Fibroblast of skin of right quadriceps (primary cell): ENCODE data around the gene HPCAL1.

Experiments
- DNase-seq: peaks from one replicate; pipeline ENCODE4 v3.0.0-alpha.2; 2013

Gene HPCAL1

GRCh38 chr2:10338270-10339188 lies 35.8 kb downstream of the HPCAL1 start:
- no peak for DNase-seq

GRCh38 chr2:10339647-10340592 lies 37.2 kb downstream of the HPCAL1 start:
- DNase-seq: no peak

DNA sequence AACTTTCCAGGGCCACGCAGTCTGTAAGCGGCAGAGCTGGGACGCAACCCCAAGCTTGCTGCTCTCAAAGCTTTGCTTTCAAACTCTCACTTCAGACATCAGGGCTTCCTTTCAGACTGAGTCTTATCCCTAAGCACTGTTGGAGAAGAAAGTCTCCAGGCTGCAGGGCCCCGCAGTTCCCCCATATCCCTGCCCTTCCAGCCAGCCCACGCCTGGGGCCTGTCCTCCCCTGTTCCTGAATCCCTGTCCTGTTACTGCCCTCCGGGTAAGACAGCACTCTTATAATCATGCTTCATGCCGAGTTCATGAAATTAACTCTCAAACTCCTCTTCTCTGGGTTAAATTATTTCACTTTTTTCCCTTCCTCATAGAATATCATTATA lies 37.9 kb downstream of the HPCAL1 start:
- DNase-seq: no peak

DNA sequence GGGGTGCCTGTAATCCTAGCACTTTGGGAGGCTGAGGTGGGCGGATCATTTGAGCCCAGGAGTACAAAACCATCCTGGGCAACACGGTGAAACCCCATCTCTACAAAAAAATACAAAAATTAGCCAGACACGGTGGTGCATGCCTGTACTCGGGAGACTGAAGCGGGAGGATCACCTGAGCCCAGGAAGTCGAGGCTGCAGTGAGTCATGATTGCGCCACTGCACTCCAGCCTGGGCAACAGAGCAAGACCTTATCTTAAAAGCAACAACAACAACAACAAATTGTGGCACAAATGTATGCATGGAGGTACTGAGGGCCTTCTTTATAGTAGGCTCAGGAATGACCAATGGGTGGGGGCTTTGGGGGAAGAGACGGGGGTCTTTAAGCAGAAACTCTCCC lies 38.5 kb downstream of the HPCAL1 start:
- DNase-seq: no peak

GRCh38 chr2:10342245-10342951 lies 39.7 kb downstream of the HPCAL1 start:
- no peak for DNase-seq

GRCh38 chr2:10343191-10343590 lies 40.5 kb downstream of the HPCAL1 start:
- no peak for DNase-seq

GRCh38 chr2:10343658-10344057 lies 41.0 kb downstream of the HPCAL1 start:
- no peak for DNase-seq

- peak; percentile 21 for DNase-seq
Observed at GRCh38 chr2:10344105-10345066, 41.7 kb downstream of the HPCAL1 start.

DNA sequence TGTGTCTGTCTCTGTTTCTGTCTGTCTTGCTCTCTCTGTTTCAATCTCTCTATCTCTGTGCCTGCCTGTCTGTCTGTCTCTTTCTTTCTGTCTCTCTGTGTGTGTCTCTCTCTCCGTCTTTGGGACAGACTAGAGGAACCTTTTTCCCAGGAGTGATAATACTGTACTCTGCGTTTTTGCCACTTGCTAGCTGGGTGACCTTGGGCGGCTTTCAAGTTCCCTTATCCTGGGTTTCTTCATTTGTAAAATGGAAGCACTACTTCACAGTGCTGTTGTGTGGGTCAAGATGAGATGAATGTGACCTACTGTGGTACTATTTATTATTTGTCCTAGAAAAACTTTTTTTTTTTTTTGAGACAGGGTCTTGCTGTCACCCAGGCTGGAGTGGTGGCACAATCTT lies 42.4 kb downstream of the HPCAL1 start:
- DNase-seq: no peak

DNA sequence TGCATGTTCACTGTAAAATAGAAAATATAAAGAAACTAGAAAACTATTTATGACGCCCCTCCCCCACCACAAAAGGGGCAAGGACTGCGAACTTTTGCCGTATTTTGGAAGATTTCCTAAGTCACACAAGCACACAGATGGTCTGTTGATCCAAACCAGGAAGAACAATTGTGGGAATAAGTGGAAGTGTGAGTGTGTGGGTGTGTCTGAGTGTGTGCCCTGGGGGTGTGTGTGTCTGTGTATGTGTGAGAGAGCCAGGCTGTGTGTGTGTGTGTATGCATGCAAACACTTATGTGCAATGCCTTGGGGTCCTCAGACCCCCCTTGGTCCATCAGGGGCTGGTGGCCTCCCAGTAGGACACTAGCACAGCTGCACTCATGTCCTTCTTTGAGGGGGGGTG lies 43.1 kb downstream of the HPCAL1 start:
- DNase-seq: no peak

DNA sequence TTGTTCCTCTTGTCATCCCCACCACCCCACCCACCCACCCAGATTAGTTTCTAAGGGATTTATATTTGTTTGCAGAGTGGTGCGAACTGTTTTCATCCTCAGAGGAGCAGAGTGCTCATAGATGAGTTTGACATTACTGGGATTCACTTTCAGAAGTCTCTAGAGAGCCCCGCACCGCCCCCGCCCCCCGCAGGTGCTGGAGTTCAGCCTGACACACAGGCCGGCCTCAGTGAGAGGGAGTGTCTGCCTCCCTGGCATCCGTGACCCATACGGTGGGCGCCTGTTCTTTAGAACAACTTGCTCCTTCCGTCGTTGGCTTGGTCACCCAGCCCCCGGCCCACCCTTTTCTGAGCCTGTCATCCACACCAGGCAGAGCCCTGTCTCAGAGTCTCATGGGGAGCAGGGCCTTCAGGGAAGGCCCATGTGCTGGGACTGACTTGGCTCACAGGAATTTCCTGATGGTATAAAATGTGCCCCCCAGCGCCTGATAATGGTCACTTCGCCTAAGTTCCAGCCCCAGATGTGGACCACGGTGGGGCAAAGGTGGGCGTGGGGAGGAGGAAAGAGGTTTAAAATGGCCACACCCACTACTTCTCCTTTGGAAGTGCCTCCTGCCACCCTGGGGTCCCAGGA lies 44.3 kb downstream of the HPCAL1 start:
- peak; percentile 16 for DNase-seq

GRCh38 chr2:10347562-10347948 lies 44.9 kb downstream of the HPCAL1 start:
- no peak for DNase-seq

DNA sequence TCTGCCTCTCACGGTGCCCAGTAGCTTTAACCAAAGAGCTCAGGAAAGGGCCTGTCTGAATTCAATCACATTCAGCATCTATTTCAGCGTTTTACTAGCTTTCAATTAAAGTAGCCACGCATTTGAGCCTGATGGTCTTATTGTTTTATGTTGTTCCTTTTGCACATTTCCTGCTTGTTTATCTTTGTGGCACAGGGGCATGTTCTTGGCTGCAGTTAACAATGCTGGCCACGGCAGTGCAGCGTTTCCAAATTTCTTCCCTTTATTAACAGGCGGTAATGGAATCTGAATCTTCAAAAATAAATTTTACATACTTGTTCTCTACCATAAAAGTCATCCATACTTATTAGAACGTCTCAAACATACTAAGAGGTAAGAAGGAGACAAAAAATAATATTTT lies 46.2 kb downstream of the HPCAL1 start:
- DNase-seq: no peak

DNA sequence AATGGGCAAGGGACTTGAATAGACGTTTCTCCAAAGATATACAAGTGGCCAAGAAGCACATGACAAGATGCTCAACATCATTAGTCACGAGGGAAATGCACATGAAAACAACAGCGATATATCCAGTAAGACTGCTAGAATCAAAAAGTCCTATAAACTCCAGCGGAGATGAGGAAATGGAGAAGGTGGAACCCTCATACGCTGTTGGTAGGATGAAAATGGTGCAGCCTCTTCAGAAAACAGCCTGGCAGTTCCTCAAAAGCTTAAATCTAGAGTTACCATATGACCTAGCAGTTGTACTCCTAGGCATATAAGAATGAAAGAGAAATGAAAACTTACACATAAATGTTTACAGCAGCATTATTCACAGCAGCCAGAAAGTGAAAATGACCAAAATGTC lies 48.1 kb downstream of the HPCAL1 start:
- no peak for DNase-seq

- DNase-seq: no peak
Observed at GRCh38 chr2:10352361-10352760, 49.7 kb downstream of the HPCAL1 start.

DNA sequence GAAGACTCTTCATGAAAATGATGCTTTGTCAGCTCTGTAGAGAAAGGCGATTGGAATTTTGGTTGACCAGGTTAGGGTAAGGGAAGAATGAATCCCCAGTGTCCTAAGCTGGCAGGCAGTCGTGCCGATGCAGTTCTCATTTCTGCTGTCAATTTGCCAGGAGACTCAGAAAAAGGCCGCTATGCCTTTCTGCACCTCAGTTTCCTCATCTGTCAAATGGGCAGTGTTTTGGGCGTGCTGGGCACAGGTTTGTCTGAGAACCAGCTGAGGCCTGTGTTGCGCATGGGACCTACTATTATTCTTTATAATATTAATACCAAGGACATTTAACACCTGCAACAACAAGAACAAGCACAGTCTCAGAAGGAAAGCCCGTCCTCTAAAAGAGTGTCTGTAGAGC lies 50.3 kb downstream of the HPCAL1 start:
- no peak for DNase-seq

DNA sequence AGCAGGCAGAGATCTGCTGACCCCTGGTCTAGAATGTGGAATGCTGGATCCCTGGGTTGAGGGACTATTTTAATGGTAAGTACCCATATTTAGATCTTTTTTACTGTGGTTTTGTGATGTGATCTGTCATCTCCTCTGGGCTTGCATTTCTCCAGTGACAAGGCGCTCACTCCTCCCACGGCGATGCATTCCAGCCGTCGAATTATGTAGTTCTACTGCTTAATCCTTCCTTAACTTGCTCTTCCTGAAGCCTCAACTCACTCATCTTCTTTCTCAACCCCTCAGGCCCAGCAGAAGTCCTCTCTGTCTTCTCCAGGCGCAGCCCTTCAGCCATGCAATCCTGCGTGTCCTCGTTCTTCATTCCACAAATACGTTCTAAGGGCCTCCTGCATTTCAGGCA lies 51.2 kb downstream of the HPCAL1 start:
- DNase-seq: no peak

DNA sequence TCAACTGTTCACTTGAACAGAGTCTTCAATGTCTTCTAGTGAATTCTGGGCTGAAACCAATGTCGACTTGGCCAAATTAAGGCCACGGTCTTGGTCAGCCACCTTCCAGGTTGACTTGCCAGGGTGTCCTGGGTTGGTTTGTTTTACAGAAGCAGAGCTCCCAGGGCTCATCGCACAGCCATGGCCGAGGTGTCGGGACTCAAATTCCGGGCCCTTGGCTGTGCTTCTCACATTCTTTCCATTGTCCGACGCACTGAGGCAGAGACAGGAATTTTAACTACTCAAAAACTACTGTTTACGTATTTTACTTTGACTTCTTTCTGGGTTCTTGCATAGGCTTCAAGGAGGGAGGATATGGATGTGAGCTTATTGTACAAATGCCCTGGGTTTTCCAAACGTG lies 51.7 kb downstream of the HPCAL1 start:
- DNase-seq: no peak

DNA sequence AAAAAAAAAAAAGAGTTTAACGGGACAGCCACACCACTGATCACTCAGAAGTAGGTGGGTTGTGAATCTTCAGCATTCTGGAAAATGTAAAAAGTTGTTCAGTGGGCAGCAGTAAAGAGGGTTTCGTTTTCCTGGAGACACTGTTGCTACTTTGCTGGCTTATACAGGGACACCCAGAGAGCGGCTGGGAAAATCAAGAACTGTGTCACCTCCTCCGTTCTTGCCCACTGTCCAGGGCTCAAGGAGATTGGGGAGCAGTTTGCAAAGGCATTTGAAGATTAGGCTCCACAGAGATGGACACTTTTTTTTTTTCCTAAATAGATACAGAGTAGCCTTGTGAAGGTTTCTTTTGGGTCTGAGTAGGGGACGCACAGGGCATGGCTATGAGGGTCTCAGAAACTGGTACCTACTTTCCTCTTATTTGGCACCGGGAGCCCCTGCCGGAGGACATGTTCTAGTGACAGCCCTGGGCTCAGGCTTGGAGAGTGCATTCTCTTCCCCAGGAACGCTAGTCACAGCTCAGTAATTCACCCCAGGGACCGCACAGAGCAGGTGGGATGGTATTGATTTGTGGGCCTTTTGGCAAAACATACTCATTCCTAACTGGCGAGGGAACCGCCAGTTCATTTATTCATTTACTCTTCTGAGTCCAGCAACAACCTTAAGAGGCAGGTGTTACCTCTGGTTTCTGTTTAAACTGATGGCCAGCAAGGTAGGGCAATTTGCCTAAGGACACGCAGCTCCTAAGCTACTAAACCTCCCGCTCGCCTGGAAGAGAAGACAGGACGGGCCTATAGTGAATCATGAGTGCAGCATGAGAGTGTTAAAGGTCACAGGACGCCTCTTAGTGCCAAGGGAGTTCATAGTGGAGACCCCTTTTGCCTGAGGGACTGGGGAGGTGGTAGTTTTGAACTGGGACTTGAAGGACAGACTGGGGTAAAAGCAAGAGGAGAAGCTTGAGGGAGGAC lies 53.1 kb downstream of the HPCAL1 start:
- no peak for DNase-seq

GRCh38 chr2:10356439-10356811 lies 53.7 kb downstream of the HPCAL1 start:
- DNase-seq: no peak
